ENCODE measurements around the gene COX14.
"Not testable (repeated sequence)": the region's sequence is repeated elsewhere in the genome, so short reads cannot be mapped to it uniquely, and the experiment has no call there.

The COX14 gene

DNA sequence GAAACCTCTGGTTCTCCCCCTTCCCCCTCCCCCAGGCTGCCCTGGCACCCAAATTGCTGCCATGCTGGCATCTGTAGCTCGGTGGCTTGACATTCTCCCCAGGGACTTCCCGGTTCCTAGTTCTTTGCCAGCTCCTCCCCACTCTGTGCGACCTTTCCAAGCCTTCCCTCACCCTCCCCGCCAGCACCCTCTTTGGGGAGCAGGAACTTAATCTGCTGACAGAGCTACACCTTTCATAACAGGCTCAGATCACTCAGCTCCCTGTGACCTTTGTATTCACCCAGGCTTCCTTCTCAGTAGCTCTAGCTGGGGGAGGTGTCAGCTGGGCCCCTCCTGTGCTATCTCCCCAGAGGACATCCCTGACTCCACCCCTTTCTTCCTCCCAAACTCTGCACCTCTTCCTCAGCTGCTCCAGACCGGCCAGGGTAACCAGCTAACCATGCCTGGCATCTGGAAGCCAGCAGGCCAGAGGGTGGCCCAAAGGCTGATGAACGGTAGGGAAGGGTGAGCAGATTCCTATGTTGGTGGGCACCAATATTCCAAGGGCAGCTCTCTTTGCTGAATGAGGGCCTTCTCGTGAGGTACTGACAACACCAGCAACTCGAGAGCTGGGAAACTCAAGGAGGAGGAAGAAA is 1.8 kb upstream of the COX14 start:
- DNase-seq = no peak

DNA sequence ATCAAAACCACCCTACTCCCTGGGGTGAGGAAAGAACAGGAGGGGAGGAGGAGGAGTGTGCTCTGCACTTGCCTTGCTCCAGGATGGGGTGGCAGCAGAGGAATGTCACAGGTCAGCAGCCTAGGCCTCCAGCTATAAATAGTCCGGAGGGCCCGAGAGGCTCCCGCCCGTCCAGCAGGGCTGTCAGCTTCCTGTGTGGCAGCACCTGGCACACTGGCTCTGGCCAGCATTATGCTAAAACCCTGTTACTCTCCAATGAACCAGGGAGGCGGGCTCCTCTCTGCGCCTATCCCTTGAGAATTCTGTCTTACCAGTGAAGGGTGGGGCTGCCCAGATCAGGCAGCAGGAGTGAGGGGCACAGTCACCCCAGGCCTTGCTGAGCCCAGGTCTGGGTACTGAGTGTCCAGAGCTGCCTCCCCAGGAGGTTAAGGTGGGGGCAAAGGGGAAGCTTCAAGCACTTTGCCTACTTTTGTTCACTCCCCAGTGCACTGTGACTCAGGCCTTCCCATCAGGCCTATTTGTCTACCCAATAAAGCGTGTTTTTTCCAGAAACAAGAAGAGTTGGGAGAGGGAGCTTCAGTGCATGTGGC is 1.2 kb upstream of the COX14 start:
- no peak for DNase-seq

DNA sequence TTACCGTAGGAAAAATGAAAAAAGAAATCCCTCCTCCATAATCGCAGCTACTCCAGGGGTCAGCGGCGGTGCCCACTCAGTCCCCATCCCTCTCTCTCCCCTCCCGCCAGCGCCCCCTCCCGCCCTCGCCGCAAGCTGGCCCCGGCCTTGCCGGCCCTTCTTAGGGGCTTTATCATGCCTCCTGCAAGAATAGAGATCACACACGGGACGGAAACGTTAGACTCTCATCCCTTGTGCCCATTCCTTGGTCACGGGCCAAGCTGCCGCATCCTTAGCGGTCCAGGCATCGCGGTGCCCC is 692 bp upstream of the COX14 start:
- no peak for DNase-seq

DNA sequence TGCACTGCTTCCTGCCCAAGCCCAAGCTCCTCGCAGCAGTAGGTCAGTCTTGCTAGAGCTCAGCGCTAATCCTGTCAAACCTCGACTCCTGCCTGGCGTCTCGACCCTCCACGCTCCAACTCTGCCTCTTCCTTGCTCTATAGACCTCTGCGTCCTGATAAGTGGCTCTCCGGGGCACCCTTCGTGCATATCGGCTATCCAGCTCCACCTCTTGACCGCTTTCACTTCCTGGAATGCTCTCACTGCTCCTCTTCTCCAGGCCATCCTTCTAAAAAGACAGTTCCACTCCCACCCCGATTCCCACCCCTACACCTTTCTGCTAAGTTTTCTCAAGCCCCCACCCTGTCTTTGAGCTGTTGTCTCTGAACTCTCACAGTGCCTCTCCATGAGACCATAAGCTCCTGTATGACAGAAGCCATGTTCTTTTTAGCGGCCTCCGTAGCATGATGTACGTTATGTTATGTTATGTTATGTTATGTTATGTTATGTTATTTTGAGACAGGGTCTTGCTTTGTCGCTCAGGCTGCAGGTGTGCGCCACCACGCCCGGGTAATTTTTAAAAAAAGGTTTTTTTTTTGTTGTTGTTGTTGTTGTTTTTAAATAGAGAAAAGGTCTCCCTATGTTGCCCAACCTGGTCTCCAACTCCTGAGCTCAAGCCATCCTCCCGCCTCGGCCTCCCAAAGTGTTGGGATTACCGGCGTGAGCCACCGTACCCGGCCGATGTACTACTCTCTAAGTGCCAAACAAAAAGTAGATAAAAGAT is 601 bp downstream of the COX14 start:
- no peak for DNase-seq

DNA sequence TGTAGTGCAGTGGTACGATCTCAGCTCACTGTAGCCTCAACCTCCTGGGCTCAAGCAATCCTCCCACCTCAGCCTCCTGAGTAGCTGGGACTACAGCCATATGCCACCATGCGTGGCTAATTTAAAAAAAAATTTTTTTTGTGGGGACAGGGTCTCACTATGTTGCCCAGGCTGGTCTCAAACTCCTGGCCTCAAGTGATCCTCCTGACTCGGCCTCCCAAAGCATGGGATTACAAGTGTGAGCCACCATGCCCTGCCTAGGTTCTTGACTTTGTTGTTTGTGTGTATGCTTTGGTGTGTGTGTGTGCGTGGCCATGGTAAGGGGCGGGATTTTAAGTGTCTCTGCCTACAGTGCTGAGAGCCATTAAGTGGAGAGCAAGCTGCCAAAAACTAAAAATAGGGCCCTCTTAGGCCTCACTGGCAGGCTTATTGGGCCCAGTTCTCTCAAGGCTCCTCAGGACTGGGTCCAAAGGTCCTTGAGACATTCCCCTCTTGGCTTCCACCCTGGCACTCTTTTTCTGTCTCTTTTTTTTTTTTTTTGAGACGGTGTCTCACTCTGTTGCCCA is 5.1 kb downstream of the COX14 start:
- DNase-seq = no peak

DNA sequence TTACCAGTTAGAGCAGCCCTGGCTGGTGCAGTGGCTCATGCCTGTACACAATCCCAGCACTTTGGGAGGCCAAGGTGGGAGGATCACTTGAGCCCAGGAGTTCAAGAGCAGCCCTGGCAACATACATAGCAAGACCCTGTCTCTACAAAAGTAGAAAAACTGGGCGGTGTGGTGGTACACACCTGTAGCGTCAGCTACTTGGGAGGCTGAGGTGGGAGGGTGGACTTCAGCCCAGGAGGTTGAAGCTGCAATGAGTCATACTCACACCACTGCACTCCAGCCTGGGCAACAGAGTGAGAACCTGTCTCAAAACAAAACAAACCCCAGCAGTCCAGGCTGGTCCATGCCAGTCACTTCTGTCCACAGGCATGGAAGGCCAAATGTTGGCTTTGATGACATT is 7.4 kb downstream of the COX14 start:
- DNase-seq = no peak

DNA sequence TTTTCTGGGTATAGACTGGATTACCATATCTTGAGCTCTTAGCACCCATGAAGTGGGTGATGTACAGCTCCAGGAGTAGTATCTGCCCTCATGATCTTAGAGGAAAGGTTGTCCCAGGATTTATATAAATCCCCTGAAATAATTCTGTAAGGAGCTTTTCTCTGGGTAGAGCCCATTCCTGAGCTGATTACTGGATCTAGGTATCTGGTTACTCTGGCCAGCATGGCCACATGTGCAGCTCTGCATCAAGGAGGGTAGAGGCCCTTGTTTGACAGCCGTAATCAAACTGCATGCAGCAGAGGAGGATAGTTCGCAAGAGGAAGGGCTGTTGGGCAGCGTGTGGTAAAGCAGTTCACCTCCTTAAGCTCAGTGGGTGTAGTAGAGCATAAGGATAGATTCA is 8.5 kb downstream of the COX14 start:
- DNase-seq = no peak

DNA sequence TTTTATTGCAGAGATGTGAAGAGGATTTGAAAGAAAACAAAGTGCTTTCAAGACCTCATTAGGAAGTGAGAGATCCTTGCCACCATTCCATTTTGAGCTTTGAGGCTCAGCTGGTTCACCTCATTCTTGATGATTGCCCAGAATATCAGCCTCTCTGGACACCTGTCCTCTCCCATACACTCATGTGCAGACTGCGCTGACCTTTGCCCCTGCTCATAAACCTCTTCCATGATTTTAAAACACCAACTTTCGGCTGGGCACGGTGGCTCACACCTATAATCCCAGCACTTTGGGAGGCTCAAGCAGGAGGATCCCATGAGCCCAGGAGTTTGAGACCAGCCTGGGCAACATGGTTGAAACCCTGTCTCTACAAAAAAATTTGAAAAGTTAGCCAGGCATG is 8.9 kb downstream of the COX14 start:
- DNase-seq = no peak

DNA sequence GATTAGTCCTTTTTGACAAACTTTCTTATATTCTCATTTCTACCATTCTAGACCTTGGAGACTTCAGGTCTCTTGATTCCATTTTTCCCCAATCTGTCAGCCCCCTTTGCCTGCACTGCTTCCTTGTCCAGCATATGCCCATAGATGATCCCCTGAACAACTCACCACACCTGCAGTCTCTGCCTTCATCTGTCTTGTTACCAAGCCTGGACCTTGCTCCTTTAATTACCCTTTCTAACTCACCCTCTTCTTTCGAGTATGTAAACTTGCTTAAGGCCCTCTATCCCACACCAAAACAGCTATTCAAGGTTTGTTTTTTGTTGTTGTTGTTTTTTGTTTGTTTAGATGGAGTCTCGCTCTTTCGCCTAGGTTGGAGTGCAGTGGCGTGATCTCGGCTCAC is 9.6 kb downstream of the COX14 start:
- no peak for DNase-seq

DNA sequence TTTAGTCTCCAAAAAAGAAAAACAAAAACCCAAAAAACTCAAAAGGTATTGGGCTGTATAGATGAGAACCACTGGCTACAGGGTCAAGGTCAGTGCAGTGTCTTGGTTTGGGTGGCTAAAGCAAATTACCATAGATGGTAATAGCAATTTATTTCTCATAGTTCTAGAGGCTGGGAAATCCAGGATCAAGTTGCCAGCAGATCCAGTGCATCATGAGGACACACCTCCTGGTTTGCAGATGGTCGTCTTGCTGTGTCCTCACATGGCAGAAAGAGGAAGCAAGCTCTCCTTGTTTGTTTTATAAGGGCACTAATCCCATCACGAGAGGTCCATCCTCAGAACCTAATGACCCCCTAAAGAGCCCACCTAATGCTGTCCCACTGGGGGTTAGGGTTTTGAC is 11.2 kb downstream of the COX14 start:
- no peak for DNase-seq

DNA sequence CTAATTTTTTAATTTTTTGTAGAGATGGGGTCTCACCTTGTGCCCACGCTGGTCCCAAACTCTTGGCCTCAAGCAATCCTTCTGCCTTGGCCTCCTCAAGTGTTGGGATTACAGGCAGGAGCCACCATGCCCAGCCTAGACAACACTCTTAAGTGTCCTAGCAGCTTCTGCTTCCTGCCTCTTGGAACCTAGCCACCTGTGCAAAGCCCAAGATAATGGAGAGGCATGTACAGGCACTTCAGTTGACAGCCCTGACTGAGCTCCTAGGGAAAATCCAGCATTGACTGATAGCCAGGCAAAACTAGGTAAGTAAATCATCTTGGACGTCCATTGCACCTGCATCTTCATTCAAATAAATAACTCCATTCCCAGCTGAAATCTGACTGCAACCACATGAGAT is 15.5 kb downstream of the COX14 start:
- DNase-seq = no peak

DNA sequence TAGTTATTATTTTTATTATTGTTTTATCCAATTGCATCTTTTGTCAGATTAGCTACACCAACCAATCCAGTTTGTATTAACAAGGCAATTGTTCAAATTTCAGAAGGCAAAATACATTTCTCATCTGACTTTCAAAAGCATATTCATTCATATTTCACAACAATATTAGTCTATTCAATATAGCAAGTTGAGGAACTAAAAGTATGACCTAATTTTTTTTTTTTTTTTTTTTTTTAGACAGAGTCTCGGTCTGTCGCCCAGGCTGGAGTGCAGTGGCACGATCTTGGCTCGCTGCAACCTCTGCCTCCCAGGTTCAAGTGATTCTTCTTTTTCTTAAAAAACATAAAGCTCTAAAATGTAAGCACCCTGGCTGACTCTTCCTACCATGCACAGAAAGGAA is 17.3 kb downstream of the COX14 start:
- DNase-seq = no peak

DNA sequence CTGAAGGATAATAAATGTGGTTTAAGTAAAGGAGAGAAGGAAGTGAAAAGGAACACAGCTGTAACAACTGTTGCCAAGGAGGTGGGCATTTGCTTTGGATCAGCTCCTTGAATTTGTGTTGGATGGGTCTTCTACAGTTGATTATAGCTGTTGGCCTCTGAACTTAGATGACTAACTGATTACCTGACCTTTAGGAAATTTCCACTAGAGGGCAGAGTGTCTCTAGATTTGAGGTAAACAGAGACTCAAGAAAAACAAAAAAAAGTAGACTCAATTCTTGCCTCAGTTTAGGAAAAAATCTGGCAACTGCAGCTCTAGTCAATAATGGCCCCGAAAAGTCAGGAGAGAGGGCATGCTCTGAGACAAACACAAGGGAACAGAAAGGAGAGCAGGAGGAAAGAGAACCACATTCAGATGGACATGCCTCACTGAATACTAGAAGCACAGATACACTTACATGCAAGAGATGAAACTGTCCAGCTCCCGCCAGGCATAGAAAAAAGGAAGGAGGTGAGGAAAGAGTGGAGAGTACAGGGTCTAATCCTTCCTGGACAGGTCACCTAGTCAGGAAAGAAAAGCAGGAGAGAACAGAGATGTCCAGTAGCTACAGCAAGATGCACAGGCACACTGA is 20.6 kb downstream of the COX14 start:
- DNase-seq = no peak

DNA sequence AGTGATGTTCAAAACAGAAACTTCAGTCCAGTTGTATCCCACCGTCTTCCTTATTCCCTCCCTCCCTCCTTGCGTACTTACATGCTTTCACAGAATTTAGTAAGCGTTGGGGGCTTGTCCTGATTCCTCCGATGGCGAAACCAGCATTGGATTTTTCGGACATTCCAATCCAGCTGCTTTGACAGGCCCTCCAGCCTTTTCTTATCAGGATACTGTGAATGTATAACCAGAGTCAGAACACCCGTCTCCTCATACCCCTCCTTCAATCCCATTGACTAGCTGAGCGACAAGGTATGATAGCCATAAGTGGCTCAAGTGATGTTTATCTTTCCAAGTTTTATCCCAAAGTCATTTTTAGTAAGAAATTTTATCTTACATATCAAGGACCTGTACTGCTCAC is 31.0 kb downstream of the COX14 start:
- no peak for DNase-seq

DNA sequence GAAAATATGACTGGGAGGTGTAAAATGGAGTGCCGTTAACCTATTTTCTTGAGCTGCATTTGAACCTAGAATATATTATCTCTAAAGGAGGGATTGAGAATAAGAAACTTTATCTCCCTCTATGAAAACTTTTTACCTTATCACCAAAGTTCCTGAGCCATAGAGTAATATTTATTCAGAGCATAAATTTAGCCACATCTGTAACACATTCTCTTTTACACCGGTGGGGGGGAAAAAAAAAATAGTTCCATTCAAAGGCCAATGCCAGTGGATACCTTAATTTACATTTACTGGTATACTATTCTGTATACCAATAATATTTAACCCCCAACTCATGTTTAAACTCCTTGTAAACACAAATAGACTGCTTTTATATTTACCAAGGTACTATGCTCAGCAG is 33.4 kb downstream of the COX14 start:
- DNase-seq = no peak

DNA sequence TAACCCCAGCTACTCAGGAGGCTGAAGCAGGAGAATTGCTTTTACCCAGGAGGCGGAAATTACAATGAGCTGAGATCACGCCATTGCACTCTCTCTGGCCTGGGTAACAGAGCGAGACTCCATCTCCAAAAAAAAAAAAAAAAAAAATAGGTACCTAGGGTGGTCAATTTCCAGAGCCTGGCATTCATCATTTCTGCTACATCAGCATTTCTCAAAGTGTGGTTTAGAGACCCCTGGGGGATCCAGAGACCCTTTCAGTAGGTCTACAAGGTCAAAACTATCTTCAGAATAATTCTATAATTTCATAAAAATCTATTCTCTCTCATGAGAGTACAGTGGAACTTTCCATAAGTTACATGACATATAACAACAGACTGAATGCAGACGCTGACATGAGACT is 35.2 kb downstream of the COX14 start:
- no peak for DNase-seq

DNA sequence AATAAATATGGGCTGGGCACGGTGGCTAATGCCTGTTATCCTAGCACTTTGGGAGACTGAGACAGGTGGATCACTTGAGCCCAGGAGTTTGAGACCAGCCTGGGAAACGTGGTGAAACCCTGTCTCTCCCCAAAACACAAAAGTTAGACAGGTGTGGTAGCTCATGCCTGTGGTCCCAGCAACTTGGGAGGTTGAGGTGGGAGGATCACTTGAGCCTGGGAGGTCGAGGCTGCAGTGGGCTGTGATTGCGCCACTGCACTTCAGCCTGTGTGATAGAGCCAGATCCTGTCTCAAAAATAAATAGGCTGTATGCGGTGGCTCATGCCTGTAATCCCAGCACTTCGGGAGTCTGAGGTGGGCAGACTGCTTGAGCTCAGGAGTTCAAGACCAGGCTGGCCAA is 36.0 kb downstream of the COX14 start:
- DNase-seq = not testable (repeated sequence)

DNA sequence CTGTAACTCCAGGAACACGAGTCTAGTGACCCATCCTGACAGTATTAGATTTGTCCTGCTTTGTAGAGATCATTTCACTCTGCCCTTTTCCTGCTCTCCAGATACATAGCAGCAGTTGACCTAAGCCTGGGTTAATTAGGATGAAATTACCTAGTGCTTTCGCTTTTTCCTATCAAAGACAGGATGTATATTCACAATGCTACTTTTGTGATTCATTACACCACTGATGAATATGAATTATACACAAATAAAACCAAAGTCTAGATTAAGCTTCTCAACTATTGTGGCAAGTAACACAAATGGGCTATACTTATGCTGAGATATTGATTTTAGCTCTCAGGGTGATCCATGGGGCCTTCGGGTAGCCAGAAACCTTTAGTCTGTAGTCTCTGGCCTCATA is 37.3 kb downstream of the COX14 start:
- DNase-seq = no peak

DNA sequence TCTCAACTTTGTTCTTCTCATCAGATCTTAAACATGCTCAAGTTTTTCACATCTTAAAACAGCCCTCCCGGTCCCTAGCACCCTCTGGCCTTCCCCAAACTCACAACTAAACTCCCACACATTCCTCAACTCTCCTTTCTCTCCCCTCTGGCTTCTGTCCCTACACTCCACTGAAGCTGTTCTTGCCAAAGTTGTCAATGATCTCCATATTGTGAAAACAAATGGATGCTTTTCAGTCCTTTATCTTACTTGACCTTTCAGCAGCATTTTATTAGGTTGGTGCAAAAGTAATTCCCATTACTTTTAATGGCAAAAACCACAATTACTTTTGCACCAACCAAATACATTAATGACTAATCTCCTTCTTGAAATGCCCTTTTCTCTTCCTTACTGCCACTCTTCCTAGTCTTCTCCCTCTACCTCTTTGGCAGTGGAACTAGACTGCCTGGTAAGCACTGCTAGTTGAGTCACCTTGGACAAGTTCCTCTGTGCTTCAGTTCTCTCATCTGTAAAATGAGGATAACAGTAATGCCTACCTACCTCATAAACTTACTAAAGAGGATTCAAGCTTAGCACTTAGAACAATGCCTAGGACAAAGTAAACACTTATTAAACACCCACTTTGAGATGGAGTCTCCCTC is 39.1 kb downstream of the COX14 start:
- DNase-seq = no peak

DNA sequence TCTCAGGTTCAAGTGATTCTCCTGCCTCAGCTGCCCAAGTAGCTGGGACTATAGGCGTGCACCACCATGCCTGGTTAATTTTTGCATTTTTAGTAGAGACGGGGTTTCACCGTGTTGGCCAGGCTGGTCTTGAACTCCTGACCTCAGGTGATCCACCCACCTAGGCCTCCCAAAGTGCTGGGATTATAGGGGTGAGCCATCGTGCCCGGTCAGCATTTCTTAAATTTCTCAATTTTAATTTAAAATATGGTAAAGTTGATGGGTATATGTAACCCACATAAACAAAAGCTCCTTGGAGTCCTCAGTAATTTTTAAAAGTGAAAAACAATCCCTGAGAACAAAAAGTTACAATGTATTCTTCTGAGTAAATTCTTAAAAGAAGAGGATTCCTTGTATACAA is 42.9 kb downstream of the COX14 start:
- not testable (repeated sequence) for DNase-seq

DNA sequence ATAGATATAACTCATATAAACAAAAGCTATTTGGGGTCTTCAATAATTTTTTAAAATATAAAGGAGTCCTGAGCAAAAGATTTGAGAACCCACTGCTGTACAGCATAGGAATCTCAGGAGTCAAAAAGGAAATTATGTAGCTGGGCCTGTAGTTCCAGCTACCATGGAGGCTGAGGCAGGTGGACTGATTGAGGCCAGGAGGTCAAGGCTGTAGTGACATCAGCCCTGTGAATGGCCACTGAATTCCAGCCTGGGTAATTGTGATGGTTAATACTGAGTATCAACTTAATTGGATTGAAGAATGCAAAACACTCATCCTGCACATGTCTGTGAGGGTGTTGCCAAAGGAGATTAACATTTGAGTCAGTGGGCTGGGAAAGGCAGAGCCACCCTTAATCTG is 44.6 kb downstream of the COX14 start:
- DNase-seq = no peak

DNA sequence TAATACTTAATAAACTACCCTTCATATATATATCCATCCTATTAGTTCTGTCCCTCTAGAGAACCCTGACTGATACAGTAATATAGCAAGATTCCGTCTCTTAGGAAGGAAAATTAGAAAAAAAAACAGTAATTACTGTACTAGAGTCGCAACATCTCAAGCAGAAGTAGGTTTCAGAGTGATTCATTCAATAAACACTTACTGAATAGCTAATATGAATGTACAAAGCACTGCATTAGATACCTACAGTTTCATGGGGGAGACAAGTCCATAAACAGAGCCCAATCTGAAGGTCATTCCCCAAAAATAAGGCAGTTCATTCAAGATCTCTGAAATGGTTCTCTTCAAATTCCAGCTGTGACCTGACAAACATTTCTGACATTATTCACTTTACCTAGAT is 45.2 kb downstream of the COX14 start:
- no peak for DNase-seq

DNA sequence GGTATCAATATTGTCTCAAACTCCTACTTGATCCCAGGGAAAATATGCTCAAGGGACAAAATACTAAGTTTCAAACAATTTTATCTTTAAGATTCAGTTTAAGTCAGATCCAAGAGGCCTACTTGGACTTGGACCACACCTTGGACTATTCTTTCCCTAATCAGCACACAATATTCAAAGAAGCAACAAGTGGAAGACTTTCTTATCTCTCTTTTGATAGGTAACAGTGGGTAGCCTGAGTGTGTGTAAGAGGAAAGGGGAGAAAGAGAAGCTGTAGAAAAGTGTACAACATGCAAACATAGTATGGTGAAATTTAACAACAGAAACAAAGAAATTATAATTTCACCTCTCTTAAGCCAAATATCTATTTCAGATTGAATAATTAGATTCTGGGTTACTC is 48.6 kb downstream of the COX14 start:
- no peak for DNase-seq

DNA sequence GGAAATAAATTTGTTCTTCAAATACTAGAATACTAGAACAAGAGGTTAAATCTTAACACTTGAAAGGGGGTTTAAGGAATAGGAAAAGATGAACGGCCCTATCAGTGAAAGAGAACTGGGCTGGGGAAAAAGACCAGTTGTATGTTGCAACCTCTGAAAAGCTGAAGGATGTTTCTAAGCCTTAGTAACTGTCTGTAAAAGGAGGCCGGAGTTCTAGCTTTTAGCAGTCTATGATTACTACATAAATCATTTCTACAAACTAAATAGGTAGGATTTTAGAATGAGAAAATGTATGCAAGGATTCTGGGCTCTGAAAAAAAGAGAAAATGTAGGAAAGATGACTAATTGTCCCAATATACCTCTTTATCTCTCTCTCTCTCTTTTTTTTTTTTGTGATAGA is 50.2 kb downstream of the COX14 start:
- no peak for DNase-seq
